Esophagus squamous epithelium (tissue), 4 donors: ENCODE data around the gene CAPN15.
"Not testable (repeated sequence)": the region's sequence is repeated elsewhere in the genome, so short reads cannot be mapped to it uniquely, and the experiment has no call there.

ENCODE experiments used
- CTCF ChIP-seq, 6 experiments: fragments of 450-650 bp in 4 of 6; fragments of 200-600 bp in 2 of 6; sonication (generic) in 2 of 6; IDR thresholded peaks; one replicate each; pipeline ENCODE4 v1.5.1; 2016 to 2019; ENCODE audit warnings: antibody characterized with exemption in 6 of 6, mild to moderate bottlenecking in 4 of 6, moderate library complexity in 4 of 6
- POLR2A ChIP-seq, 4 donors: fragments of 450-650 bp; IDR thresholded peaks; one replicate each; pipeline ENCODE4 v1.6.1; 2017; ENCODE audit warnings: antibody characterized with exemption in 4 of 4, mild to moderate bottlenecking in 4 of 4, moderate library complexity in 3 of 4

DNA sequence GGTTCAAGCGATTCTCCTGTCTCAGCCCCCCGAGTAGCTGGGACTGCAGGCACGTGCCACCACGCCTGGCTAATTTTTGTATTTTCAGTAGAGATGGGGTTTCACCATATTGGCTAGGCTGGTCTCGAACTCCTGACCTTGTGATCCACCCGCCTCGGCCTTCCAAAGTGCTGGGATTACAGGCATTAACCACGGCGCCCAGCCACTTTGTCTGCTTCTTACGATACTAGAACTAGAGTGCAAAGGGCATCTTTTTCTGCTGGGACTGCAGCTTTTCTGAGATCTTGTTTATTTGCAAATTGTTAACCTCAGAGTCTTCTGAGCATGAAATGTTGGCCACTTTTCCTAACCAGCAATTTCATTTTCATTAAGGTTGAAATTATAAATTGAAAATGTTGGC, 49.2 kb upstream of the CAPN15 start:
- not testable (repeated sequence) for TF ChIP-seq CTCF, POLR2A (IDR thresholded peaks at IDR 0.05)
